ENCODE data around the gene LIMA1.

GRCh38 chr12:50297996-50298395 is 14.7 kb upstream of the LIMA1 start:
- TF ChIP-seq ZFP3 (CRISPR knock-in tag; IDR thresholded peaks at IDR 0.05) (no peak), GLIS3 (CRISPR knock-in tag; IDR thresholded peaks at IDR 0.05) (no peak), ZNF565 (CRISPR knock-in tag; conservative IDR thresholded peaks at IDR 0.05; ENCODE audit: low read depth) (no peak), PATZ1 (CRISPR knock-in tag; IDR thresholded peaks at IDR 0.05; ENCODE audit: borderline replicate concordance) (no peak), CREB5 (CRISPR knock-in tag; IDR thresholded peaks at IDR 0.05; ENCODE audit: low read depth) (no peak), BACH2 (CRISPR knock-in tag; IDR thresholded peaks at IDR 0.05; ENCODE audit: borderline replicate concordance) (no peak), CSRNP3 (CRISPR knock-in tag; IDR thresholded peaks at IDR 0.05) (no peak), CSDC2 (CRISPR knock-in tag; IDR thresholded peaks at IDR 0.05) (no peak), ZFP30 (CRISPR knock-in tag; IDR thresholded peaks at IDR 0.05) (no peak), PPARA (CRISPR knock-in tag; IDR thresholded peaks at IDR 0.05; ENCODE audit: borderline replicate concordance) (no peak), SNAI2 (CRISPR knock-in tag; IDR thresholded peaks at IDR 0.05) (no peak), TOX (CRISPR knock-in tag; IDR thresholded peaks at IDR 0.05; ENCODE audit: borderline replicate concordance) (no peak)
